Measurements from ENCODE around the gene HHAT. TPM values are rescaled to one million over a fixed set of nuclear protein-coding genes. Genes with fewer than 3 reads are reported as not detected.

The HHAT gene
- total and polyA plus RNA-seq, 2 donors (not counting 3 experiments of a cell fraction or from before 2014, with no cell fraction given) = 2.4 to 4.3 TPM

DNA sequence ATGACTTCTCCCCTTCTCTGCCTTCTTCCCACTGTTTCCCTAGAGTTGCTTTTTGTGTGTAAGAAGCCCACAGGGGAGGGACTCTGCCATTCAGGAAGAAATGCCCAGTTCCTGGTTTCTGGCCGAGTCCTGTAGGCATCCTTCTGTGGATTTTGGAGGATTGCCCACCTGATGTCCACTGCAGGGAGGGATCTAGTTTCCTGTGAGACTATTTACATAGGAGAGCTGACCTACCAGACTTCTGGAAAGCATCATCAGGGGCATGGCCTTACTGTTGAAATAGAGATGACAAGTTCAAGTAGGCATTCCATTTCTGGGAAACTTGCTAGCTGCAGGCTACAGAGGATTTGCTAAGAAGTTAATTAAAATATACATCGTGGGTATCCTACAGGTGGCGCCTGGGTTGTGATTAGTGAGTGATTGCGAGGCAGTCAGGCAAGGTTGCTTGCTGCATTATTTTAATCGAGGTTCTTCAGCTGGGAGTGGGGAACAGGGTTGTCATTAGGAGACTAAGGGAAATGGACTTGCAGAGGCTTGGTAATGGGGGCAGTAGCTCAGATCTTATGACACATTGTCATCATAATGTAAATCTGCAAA lies 148.7 kb downstream of the HHAT start:
- H3K4me1 ChIP-seq (ENCODE audit: control insufficient read depth, extremely low read depth, insufficient read depth, low read length) = no peaks in the 10 kb centered on the region
- H2AFZ ChIP-seq (ENCODE audit: low read depth, low read length) = no peak overlapping the region
- no peaks in the 10 kb centered on the region for H3K36me3 ChIP-seq (ENCODE audit: control insufficient read depth in 2 of 2, extremely low read depth in 1 of 2, insufficient read depth in 2 of 2, low read length in 2 of 2)
- no peaks in the 10 kb centered on the region for H3K9me3 ChIP-seq (replicated peaks; ENCODE audit: control insufficient read depth, insufficient read depth, low read length)
- H3K27me3 ChIP-seq (ENCODE audit: control insufficient read depth in 2 of 2, insufficient read depth in 2 of 2, low read length in 2 of 2) = no peaks in the 10 kb centered on the region
- no TSS peak for BruUV-seq (replicated peaks)
- H3K79me2 ChIP-seq (ENCODE audit: control insufficient read depth, insufficient read depth, low read length) = no peaks in the 10 kb centered on the region
- CTCF ChIA-PET = interaction anchor here (1.1 kb wide), 1 partner anchor 657 kb away, joined by 6 read pairs; the partner anchor contains the start of gene KCNH1
- no peak overlapping the region for H3K9ac ChIP-seq (replicated peaks; ENCODE audit: extremely low read depth, insufficient read depth, low read length)
- dilution Hi-C loops (cut with MboI; ENCODE audit: extremely low pct_ligation_motif_present, low sequenced_read_pairs) (no loop called here), intact Hi-C loops (cut with micrococcal nuclease) (no loop called here)
- DNase-seq (ENCODE audit: low read depth, low spot score) (no peak), FAIRE-seq (no peak)
- TF ChIP-seq GATA2 (IDR thresholded peaks at IDR 0.05; ENCODE audit: insufficient read depth, insufficient read length, low read depth, low read length) = no peak
- TF ChIP-seq POLR2A (IDR thresholded peaks at IDR 0.05; ENCODE audit: low read depth, low read length) = no peak
- TF ChIP-seq POLR2AphosphoS5 (IDR thresholded peaks at IDR 0.05; ENCODE audit: insufficient read depth, low read depth, low read length) = no peak
- TF ChIP-seq, protein P1, sequence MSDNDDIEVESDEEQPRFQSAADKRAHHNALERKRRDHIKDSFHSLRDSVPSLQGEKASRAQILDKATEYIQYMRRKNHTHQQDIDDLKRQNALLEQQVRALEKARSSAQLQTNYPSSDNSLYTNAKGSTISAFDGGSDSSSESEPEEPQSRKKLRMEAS (IDR thresholded peaks at IDR 0.05; ENCODE audit: insufficient read depth, insufficient read length) = no peak
- no peak for TF ChIP-seq MYC (IDR thresholded peaks at IDR 0.05; ENCODE audit: low read depth, low read length)
- no peak for TF ChIP-seq FOS (IDR thresholded peaks at IDR 0.05; ENCODE audit: borderline replicate concordance, insufficient read depth, low read length)
- no peak for TF ChIP-seq EZH2 (IDR thresholded peaks at IDR 0.05; ENCODE audit: borderline replicate concordance, low read depth, low read length, severe bottlenecking)
- TF ChIP-seq, protein P2, sequence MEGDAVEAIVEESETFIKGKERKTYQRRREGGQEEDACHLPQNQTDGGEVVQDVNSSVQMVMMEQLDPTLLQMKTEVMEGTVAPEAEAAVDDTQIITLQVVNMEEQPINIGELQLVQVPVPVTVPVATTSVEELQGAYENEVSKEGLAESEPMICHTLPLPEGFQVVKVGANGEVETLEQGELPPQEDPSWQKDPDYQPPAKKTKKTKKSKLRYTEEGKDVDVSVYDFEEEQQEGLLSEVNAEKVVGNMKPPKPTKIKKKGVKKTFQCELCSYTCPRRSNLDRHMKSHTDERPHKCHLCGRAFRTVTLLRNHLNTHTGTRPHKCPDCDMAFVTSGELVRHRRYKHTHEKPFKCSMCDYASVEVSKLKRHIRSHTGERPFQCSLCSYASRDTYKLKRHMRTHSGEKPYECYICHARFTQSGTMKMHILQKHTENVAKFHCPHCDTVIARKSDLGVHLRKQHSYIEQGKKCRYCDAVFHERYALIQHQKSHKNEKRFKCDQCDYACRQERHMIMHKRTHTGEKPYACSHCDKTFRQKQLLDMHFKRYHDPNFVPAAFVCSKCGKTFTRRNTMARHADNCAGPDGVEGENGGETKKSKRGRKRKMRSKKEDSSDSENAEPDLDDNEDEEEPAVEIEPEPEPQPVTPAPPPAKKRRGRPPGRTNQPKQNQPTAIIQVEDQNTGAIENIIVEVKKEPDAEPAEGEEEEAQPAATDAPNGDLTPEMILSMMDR (IDR thresholded peaks at IDR 0.05; ENCODE audit: extremely low read depth in 1 of 2, insufficient read depth in 1 of 2, low read depth in 1 of 2, low read length in 2 of 2) = no peak
- TF ChIP-seq JUN (IDR thresholded peaks at IDR 0.05; ENCODE audit: borderline replicate concordance, insufficient read depth, insufficient read length, low read depth) = no peak
- no peak overlapping the region for H3K4me2 ChIP-seq (ENCODE audit: insufficient read depth, low read length)
- POLR2A ChIA-PET = no interaction called here
- no peak overlapping the region for H3K27ac ChIP-seq (ENCODE audit: insufficient read depth, low read depth, low read length)
- no peaks in the 10 kb centered on the region for H4K20me1 ChIP-seq (replicated peaks; ENCODE audit: control insufficient read depth, extremely low read depth, insufficient read depth, low read length)
- H3K4me3 ChIP-seq (replicated peaks in 1 of 3; ENCODE audit: insufficient read depth in 1 of 3, low read depth in 1 of 3, low read length in 3 of 3) = no peak overlapping the region
- H3K9me1 ChIP-seq (replicated peaks; ENCODE audit: control insufficient read depth, extremely low read depth, insufficient read depth, low read length) = no peaks in the 10 kb centered on the region
